HEK293 (cell line): Measurements from ENCODE around the gene PTGDR2.

Experiments used
- CTCF ChIA-PET: fragments of 350-600 bp; formaldehyde crosslinking; extraction: SDS; loops from one replicate; lab custom pipeline; 2021; ENCODE audit warnings: antibody characterized with exemption; lab: Yijun Ruan, JAX
- POLR2A ChIA-PET: fragments of 300-600 bp; formaldehyde crosslinking; extraction: SDS; loops from one replicate; lab custom pipeline; 2020; ENCODE audit warnings: antibody characterized with exemption, inconsistent platforms; lab: Yijun Ruan, JAX
- H3K27ac ChIP-seq: fragments of 200-500 bp; sonication (Bioruptor generic); 2 replicates; pipeline ENCODE4 v1.5.1; 2014; ENCODE audit warnings: low read depth, low read length, control low read depth, inconsistent platforms; ENCODE audit errors: extremely low read depth
- H3K36me3 ChIP-seq, 2 experiments: fragments of 200-500 bp in 1 of 2; sonication (Bioruptor generic) in 1 of 2; 1 replicate in 1 of 2; 2 replicates in 1 of 2; pipeline ENCODE4 v1.5.1; 2014 to 2017; ENCODE audit warnings: inconsistent platforms in 2 of 2, low read length in 2 of 2; ENCODE audit not compliant: control insufficient read depth in 2 of 2, insufficient read depth in 1 of 2
- H3K4me1 ChIP-seq: fragments of 200-500 bp; sonication (Bioruptor generic); 2 replicates; pipeline ENCODE4 v1.5.1; 2014; ENCODE audit warnings: mild to moderate bottlenecking, low read length, inconsistent platforms; ENCODE audit not compliant: control insufficient read depth, insufficient read depth
- H3K4me3 ChIP-seq: 2 replicates; pipeline ENCODE4 v1.5.1; 2011; ENCODE audit warnings: low read depth, mild to moderate bottlenecking, control low read depth, low read length, moderate library complexity
- H3K9me3 ChIP-seq: fragments of 200-500 bp; sonication (Bioruptor generic); 2 replicates; pipeline ENCODE4 v1.5.1; 2014; ENCODE audit warnings: low read depth, low read length, inconsistent platforms; ENCODE audit not compliant: control insufficient read depth, insufficient read depth
- GFI1B ChIP-seq: fragments of 450-650 bp; formaldehyde crosslinking; IDR thresholded peaks from 2 replicates; pipeline ENCODE4 v1.5.1; 2016; ENCODE audit warnings: missing biosample characterization, missing genetic modification characterization
- GLIS2 ChIP-seq: fragments of 450-650 bp; formaldehyde crosslinking; IDR thresholded peaks from 2 replicates; pipeline ENCODE4 v1.5.1; 2016; ENCODE audit warnings: missing biosample characterization, missing genetic modification characterization
- HOXD13 ChIP-seq: sonication (generic); formaldehyde crosslinking; IDR thresholded peaks from 2 replicates; pipeline ENCODE4 v1.8.0; 2022; ENCODE audit warnings: missing genetic modification reagents, borderline replicate concordance
- IKZF3 ChIP-seq: fragments of 450-650 bp; IDR thresholded peaks from 2 replicates; pipeline ENCODE4 v1.5.0; 2018; ENCODE audit warnings: missing biosample characterization, mild to moderate bottlenecking, missing genetic modification characterization, moderate library complexity
- KLF16 ChIP-seq: fragments of 450-650 bp; formaldehyde crosslinking; IDR thresholded peaks from 2 replicates; pipeline ENCODE4 v1.5.1; 2017; ENCODE audit warnings: missing biosample characterization, missing genetic modification characterization
- REPIN1 ChIP-seq: fragments of 450-650 bp; formaldehyde crosslinking; IDR thresholded peaks from 2 replicates; pipeline ENCODE4 v1.5.1; 2017; ENCODE audit warnings: missing biosample characterization, missing genetic modification characterization, low read depth
- YY1 ChIP-seq: fragments of 450-650 bp; formaldehyde crosslinking; IDR thresholded peaks from 2 replicates; pipeline ENCODE4 v1.5.1; 2018; ENCODE audit warnings: missing biosample characterization, missing genetic modification characterization
- ZFP3 ChIP-seq: fragments of 450-650 bp; formaldehyde crosslinking; IDR thresholded peaks from 2 replicates; pipeline ENCODE4 v1.5.1; 2016; ENCODE audit warnings: low read depth, missing biosample characterization, missing genetic modification characterization
- ZNF138 ChIP-seq: fragments of 450-650 bp; formaldehyde crosslinking; IDR thresholded peaks from 2 replicates; pipeline ENCODE4 v1.5.1; 2016; ENCODE audit warnings: missing biosample characterization, missing genetic modification characterization, borderline replicate concordance
- ZNF169 ChIP-seq: fragments of 450-650 bp; formaldehyde crosslinking; IDR thresholded peaks from 2 replicates; pipeline ENCODE4 v1.5.1; 2016; ENCODE audit warnings: missing biosample characterization, missing genetic modification characterization
- ZNF202 ChIP-seq: fragments of 450-650 bp; formaldehyde crosslinking; IDR thresholded peaks from 2 replicates; pipeline ENCODE4 v1.5.1; 2016; ENCODE audit warnings: missing biosample characterization, missing genetic modification characterization, borderline replicate concordance
- ZNF223 ChIP-seq: fragments of 450-650 bp; formaldehyde crosslinking; IDR thresholded peaks from 2 replicates; pipeline ENCODE4 v1.5.1; 2016; ENCODE audit warnings: missing biosample characterization, missing genetic modification characterization
- ZNF24 ChIP-seq: fragments of 450-650 bp; formaldehyde crosslinking; IDR thresholded peaks from 2 replicates; pipeline ENCODE4 v1.5.1; 2016; ENCODE audit warnings: missing biosample characterization, missing genetic modification characterization
- ZNF266 ChIP-seq: fragments of 450-650 bp; formaldehyde crosslinking; IDR thresholded peaks from 2 replicates; pipeline ENCODE4 v1.5.1; 2016; ENCODE audit warnings: missing biosample characterization, missing genetic modification characterization, low read depth
- ZNF292 ChIP-seq: fragments of 450-650 bp; formaldehyde crosslinking; IDR thresholded peaks from 2 replicates; pipeline ENCODE4 v1.5.1; 2016; ENCODE audit warnings: low read depth, missing biosample characterization, missing genetic modification characterization, borderline replicate concordance
- ZNF354C ChIP-seq: fragments of 450-650 bp; formaldehyde crosslinking; IDR thresholded peaks from 2 replicates; pipeline ENCODE4 v1.5.1; 2016; ENCODE audit warnings: missing biosample characterization, missing genetic modification characterization, low read depth, borderline replicate concordance
- ZNF600 ChIP-seq: fragments of 450-650 bp; formaldehyde crosslinking; IDR thresholded peaks from 2 replicates; pipeline ENCODE4 v1.5.1; 2016; ENCODE audit warnings: missing biosample characterization, missing genetic modification characterization
- ZNF626 ChIP-seq: fragments of 450-650 bp; sonication (Bioruptor Pico); formaldehyde crosslinking; IDR thresholded peaks from 2 replicates; pipeline ENCODE4 v1.5.1; 2018; ENCODE audit warnings: missing biosample characterization, missing genetic modification characterization, inconsistent platforms
- ZNF701 ChIP-seq: fragments of 450-650 bp; formaldehyde crosslinking; IDR thresholded peaks from 2 replicates; pipeline ENCODE4 v1.5.1; 2016; ENCODE audit warnings: missing biosample characterization, missing genetic modification characterization
- ZNF791 ChIP-seq: fragments of 450-650 bp; formaldehyde crosslinking; IDR thresholded peaks from 2 replicates; pipeline ENCODE4 v1.5.1; 2016; ENCODE audit warnings: missing biosample characterization, missing genetic modification characterization
- ZSCAN16 ChIP-seq: fragments of 450-650 bp; formaldehyde crosslinking; IDR thresholded peaks from 2 replicates; pipeline ENCODE4 v1.5.1; 2016; ENCODE audit warnings: missing biosample characterization, missing genetic modification characterization
- TF ChIP-seq, protein P1 (sequence below): fragments of 450-650 bp; formaldehyde crosslinking; IDR thresholded peaks from 2 replicates; pipeline ENCODE4 v1.5.1; 2016; ENCODE audit warnings: missing biosample characterization, missing genetic modification characterization
- TF ChIP-seq, protein P2 (sequence below): fragments of 450-650 bp; formaldehyde crosslinking; IDR thresholded peaks from 2 replicates; pipeline ENCODE4 v1.5.1; 2016; ENCODE audit warnings: missing biosample characterization, missing genetic modification characterization, low read depth
- TF ChIP-seq, protein P3 (sequence below): fragments of 450-650 bp; formaldehyde crosslinking; conservative IDR thresholded peaks from 2 replicates; pipeline ENCODE4 v1.5.1; 2016; ENCODE audit warnings: low read depth, missing biosample characterization, missing genetic modification characterization
- TF ChIP-seq, protein P4 (sequence below): fragments of 450-650 bp; formaldehyde crosslinking; IDR thresholded peaks from 2 replicates; pipeline ENCODE4 v1.5.1; 2016; ENCODE audit warnings: missing biosample characterization, missing genetic modification characterization

PTGDR2 gene

DNA sequence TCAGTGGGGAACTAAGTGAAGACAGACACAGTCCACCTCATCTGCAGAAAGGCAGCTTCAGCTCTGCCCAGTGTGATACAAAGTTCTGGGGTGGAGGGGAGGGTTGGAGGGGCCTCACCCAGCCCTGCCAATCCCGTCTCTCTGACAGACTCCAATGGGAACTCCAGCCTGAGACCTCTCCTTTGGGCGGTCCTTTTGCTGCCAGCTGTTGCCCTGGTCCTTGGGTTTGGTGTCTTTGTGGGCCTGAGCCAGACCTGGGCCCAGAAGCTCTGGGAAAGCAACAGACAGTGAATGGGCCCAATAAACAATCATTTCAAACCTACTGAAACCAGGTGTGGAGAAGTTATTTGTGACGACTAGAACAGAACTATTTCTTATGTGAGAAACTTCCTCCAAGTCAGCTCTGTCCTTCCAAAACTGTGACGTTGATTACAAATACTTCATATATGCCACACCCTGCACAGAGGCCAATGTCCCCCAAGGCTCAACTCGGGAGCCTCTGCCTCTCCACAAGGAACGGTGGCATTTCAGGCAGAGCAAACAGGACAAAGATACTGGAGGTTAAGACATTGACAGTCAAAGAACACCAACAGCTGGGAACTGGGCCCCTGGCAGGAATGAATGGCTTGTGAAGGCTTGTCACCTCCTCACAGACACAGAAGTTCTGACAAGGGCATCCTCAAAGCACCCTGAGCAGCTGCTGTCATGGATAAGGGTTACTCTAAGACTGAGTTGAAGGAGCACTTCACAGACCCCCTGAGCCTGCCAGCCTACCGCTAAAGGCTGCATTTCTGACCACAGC, 19.8 kb upstream of the PTGDR2 start:
- H3K4me3 ChIP-seq = no peak overlapping the region
- TF ChIP-seq YY1 (no peak), ZNF202 (no peak), IKZF3 (no peak), ZNF223 (tag by site-specific recombination) (no peak), ZNF138 (tag by site-specific recombination) (no peak), ZNF701 (tag by site-specific recombination) (no peak), ZSCAN16 (tag by site-specific recombination) (no peak), REPIN1 (tag by site-specific recombination) (no peak), ZNF600 (tag by site-specific recombination) (no peak), ZNF354C (tag by site-specific recombination) (no peak), ZNF24 (tag by site-specific recombination) (no peak)
- TF ChIP-seq, protein P1, sequence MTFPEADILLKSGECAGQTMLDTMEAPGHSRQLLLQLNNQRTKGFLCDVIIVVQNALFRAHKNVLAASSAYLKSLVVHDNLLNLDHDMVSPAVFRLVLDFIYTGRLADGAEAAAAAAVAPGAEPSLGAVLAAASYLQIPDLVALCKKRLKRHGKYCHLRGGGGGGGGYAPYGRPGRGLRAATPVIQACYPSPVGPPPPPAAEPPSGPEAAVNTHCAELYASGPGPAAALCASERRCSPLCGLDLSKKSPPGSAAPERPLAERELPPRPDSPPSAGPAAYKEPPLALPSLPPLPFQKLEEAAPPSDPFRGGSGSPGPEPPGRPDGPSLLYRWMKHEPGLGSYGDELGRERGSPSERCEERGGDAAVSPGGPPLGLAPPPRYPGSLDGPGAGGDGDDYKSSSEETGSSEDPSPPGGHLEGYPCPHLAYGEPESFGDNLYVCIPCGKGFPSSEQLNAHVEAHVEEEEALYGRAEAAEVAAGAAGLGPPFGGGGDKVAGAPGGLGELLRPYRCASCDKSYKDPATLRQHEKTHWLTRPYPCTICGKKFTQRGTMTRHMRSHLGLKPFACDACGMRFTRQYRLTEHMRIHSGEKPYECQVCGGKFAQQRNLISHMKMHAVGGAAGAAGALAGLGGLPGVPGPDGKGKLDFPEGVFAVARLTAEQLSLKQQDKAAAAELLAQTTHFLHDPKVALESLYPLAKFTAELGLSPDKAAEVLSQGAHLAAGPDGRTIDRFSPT (tag by site-specific recombination) = no peak
- no peak overlapping the region for H3K27ac ChIP-seq
- peaks cover 0 to 23% of the 10 kb centered on the region in 2 experiments; a peak in 1 of 3 replicates for H3K36me3 ChIP-seq
- ChIA-PET POLR2A (no interaction called here), CTCF (interaction anchor here (0.6 to 2.2 kb wide), 3 partner anchors 24 to 556 kb away, joined by 3 to 6 read pairs (median 5); no protein-coding TSS in a partner anchor)
- H3K9me3 ChIP-seq = no peaks in the 10 kb centered on the region
- H3K4me1 ChIP-seq = no peaks in the 10 kb centered on the region

DNA sequence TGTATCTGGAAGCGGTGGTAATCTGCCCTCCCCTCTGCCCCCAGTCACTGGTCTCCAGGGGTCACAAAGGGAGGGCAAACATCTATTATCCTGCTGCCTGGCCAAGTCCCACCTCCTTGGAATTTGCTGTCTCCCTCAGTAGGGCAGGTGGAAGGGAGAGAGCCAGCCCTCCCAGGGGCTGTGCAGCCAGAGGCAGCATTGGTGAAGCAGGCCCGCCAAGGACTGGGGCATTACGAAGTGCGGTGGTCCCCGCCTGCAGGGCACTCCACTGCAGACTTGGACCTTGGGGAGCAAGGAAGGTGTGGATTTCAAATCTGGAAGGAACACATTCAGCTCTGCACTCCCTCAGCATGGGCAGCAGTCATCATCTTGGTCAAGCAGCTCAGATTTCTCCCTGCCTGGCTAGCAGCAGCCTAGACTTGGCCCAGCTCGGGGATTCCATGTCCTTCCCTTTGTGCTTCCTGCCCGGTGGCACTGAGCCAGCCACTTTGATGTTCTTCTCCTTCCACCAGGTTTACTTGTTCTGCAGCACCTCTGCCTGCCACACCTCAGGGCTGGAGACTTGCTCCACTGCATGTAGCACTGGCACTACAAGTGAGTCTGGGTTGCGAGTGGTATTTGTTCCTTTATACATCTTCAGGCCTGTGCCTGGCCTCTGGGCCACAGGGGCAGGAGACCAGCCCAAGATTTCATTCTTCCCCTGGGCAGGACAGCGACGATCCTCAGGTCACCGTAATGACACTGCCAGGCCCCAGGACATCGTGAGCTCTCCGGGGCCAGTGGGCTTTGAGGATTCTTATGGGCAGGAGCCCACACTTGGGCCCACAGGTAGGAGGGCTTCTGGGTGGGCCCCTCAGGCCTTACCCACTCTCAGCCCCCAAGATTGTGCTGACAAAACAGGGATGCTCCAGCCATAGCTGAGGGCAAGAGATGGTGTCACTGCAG, 18.9 kb upstream of the PTGDR2 start:
- no peak for TF ChIP-seq ZNF626 (tag by site-specific recombination)
- no peak for TF ChIP-seq ZFP3 (tag by site-specific recombination)
- no peak for TF ChIP-seq REPIN1 (tag by site-specific recombination)
- TF ChIP-seq ZNF266 (tag by site-specific recombination) = no peak
- TF ChIP-seq, protein P2, sequence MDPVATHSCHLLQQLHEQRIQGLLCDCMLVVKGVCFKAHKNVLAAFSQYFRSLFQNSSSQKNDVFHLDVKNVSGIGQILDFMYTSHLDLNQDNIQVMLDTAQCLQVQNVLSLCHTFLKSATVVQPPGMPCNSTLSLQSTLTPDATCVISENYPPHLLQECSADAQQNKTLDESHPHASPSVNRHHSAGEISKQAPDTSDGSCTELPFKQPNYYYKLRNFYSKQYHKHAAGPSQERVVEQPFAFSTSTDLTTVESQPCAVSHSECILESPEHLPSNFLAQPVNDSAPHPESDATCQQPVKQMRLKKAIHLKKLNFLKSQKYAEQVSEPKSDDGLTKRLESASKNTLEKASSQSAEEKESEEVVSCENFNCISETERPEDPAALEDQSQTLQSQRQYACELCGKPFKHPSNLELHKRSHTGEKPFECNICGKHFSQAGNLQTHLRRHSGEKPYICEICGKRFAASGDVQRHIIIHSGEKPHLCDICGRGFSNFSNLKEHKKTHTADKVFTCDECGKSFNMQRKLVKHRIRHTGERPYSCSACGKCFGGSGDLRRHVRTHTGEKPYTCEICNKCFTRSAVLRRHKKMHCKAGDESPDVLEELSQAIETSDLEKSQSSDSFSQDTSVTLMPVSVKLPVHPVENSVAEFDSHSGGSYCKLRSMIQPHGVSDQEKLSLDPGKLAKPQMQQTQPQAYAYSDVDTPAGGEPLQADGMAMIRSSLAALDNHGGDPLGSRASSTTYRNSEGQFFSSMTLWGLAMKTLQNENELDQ (tag by site-specific recombination) = no peak
- no peak for TF ChIP-seq ZNF169
- TF ChIP-seq, protein P3, sequence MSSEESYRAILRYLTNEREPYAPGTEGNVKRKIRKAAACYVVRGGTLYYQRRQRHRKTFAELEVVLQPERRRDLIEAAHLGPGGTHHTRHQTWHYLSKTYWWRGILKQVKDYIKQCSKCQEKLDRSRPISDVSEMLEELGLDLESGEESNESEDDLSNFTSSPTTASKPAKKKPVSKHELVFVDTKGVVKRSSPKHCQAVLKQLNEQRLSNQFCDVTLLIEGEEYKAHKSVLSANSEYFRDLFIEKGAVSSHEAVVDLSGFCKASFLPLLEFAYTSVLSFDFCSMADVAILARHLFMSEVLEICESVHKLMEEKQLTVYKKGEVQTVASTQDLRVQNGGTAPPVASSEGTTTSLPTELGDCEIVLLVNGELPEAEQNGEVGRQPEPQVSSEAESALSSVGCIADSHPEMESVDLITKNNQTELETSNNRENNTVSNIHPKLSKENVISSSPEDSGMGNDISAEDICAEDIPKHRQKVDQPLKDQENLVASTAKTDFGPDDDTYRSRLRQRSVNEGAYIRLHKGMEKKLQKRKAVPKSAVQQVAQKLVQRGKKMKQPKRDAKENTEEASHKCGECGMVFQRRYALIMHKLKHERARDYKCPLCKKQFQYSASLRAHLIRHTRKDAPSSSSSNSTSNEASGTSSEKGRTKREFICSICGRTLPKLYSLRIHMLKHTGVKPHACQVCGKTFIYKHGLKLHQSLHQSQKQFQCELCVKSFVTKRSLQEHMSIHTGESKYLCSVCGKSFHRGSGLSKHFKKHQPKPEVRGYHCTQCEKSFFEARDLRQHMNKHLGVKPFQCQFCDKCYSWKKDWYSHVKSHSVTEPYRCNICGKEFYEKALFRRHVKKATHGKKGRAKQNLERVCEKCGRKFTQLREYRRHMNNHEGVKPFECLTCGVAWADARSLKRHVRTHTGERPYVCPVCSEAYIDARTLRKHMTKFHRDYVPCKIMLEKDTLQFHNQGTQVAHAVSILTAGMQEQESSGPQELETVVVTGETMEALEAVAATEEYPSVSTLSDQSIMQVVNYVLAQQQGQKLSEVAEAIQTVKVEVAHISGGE (tag by site-specific recombination) = no peak
- no peak for TF ChIP-seq ZNF791 (tag by site-specific recombination)
- TF ChIP-seq KLF16 (tag by site-specific recombination) = no peak
- TF ChIP-seq HOXD13 (CRISPR knock-in tag) = no peak
- no peak for TF ChIP-seq GFI1B
- no peak for TF ChIP-seq GLIS2
- TF ChIP-seq ZNF600 (tag by site-specific recombination) = no peak
- TF ChIP-seq ZNF292 (tag by site-specific recombination) = no peak
- TF ChIP-seq, protein P4, sequence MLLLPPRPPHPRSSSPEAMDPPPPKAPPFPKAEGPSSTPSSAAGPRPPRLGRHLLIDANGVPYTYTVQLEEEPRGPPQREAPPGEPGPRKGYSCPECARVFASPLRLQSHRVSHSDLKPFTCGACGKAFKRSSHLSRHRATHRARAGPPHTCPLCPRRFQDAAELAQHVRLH = no peak
- TF ChIP-seq, all 188 proteins: peak for 0
- Histone ChIP-seq H3K36me3 (peaks cover 0 to 15% of the 10 kb centered on the region in 2 experiments; a peak in 1 of 3 replicates), H3K4me1 (no peaks in the 10 kb centered on the region), H3K9me3 (no peaks in the 10 kb centered on the region), H3K4me3 (no peak overlapping the region), H3K27ac (no peak overlapping the region)
- CTCF ChIA-PET = interaction anchor here (0.6 to 2.2 kb wide), 5 partner anchors 13 to 555 kb away, joined by 3 to 6 read pairs (median 4); no protein-coding TSS in a partner anchor
- POLR2A ChIA-PET = no interaction called here
